Type B pancreatic cell (in vitro differentiated cells): ENCODE data around the gene ZNF646. TPM values are rescaled to one million over a fixed set of nuclear protein-coding genes. Genes with fewer than 3 reads are reported as not detected.
A peak's percentile ranks its signal among the peaks of the same experiment; 100 is the strongest.

Experiments used
- DNase-seq: peaks from one replicate; pipeline ENCODE4 v3.0.0; 2021; ENCODE audit warnings: mixed read lengths; ENCODE audit not compliant: unreplicated experiment; ENCODE audit errors: extremely low spot score
- H3K27ac Mint-ChIP-seq: 2 replicates; pipeline ENCODE4 v1.8.0; 2021; ENCODE audit warnings: mild to moderate bottlenecking, mixed read lengths
- H3K27me3 Mint-ChIP-seq: 2 replicates; pipeline ENCODE4 v1.8.0; 2021; ENCODE audit warnings: mixed read lengths
- H3K36me3 Mint-ChIP-seq: 2 replicates; pipeline ENCODE4 v1.8.0; 2021; ENCODE audit warnings: mixed read lengths
- H3K4me1 Mint-ChIP-seq: one replicate; pipeline ENCODE4 v1.8.0; 2021; ENCODE audit warnings: mixed read lengths; ENCODE audit not compliant: unreplicated experiment
- H3K4me3 Mint-ChIP-seq: 2 replicates; pipeline ENCODE4 v1.8.0; 2021; ENCODE audit warnings: mild to moderate bottlenecking, mixed read lengths
- H3K9me3 Mint-ChIP-seq: 2 replicates; pipeline ENCODE4 v1.8.0; 2021; ENCODE audit warnings: mixed read lengths
- total RNA-seq: library from RNA; stranded (reverse); gene quantifications from 2 replicates; pipeline ENCODE4 v1.2.1, GENCODE V29; 2021; ENCODE audit warnings: low replicate concordance
- TF ChIP-seq, protein P1 (sequence below): fragments of 200-600 bp; sonication (generic); conservative IDR thresholded peaks from 2 replicates; pipeline ENCODE4 v1.5.0; 2021; ENCODE audit warnings: antibody characterized with exemption, mild to moderate bottlenecking

The ZNF646 gene
- total RNA-seq, 1 donor from 2014 or later = 27.2 TPM

DNA sequence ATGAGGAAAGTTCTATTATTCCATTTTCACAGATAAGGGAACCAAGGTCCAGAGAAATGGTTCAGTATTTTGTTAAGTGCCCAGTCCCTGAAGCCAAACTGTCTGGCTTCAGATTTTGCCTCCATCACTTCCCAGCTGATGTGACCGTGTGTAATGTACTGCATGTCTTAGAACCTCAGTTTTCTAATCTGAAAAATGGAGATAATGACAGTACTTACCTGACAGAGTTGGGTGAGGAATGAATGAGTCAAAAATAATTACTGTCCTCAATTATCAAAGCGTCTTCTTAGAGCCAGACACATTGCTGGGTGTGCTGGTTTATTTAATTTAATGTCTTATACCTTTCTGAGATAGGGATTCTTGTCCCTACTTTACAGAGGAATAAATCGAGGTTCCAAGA, 6.9 kb upstream of the ZNF646 start:
- peaks cover 10% of the 10 kb centered on the region for H3K36me3 Mint-ChIP-seq
- peaks cover 15% of the 10 kb centered on the region for H3K4me1 Mint-ChIP-seq
- TF ChIP-seq, protein P1, sequence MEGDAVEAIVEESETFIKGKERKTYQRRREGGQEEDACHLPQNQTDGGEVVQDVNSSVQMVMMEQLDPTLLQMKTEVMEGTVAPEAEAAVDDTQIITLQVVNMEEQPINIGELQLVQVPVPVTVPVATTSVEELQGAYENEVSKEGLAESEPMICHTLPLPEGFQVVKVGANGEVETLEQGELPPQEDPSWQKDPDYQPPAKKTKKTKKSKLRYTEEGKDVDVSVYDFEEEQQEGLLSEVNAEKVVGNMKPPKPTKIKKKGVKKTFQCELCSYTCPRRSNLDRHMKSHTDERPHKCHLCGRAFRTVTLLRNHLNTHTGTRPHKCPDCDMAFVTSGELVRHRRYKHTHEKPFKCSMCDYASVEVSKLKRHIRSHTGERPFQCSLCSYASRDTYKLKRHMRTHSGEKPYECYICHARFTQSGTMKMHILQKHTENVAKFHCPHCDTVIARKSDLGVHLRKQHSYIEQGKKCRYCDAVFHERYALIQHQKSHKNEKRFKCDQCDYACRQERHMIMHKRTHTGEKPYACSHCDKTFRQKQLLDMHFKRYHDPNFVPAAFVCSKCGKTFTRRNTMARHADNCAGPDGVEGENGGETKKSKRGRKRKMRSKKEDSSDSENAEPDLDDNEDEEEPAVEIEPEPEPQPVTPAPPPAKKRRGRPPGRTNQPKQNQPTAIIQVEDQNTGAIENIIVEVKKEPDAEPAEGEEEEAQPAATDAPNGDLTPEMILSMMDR = no peak
- H3K9me3 Mint-ChIP-seq = no peaks in the 10 kb centered on the region
- DNase-seq = no peak
- H3K4me3 Mint-ChIP-seq = no peak overlapping the region
- no peak overlapping the region for H3K27ac Mint-ChIP-seq
- H3K27me3 Mint-ChIP-seq = no peaks in the 10 kb centered on the region

DNA sequence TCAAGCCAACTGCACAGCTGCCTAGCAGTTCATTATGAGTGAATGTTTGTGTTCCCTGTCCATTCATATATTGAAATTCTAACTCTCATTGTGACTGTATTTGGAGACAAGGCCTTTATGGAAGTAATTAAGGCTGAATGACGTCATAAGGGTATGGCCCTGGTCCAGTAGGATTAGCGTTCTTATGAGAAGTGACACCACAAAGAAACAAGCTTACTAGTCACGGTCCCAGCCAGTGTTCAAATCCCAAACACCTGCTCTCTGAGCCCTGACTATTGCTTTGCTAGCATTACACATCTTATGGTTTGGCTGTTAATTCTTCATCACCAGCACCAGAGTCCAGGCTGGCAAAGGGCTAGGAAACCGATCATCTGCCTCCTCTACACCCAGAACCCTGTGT, 2.4 kb upstream of the ZNF646 start:
- TF ChIP-seq, protein P1 = no peak
- peaks cover 7% of the 10 kb centered on the region for H3K36me3 Mint-ChIP-seq
- peaks cover 21% of the 10 kb centered on the region for H3K4me1 Mint-ChIP-seq
- peak overlapping the region; percentile 98 for H3K4me3 Mint-ChIP-seq
- H3K27ac Mint-ChIP-seq = peak overlapping the region; percentile 97
- H3K27me3 Mint-ChIP-seq = no peaks in the 10 kb centered on the region
- H3K9me3 Mint-ChIP-seq = no peaks in the 10 kb centered on the region
- no peak for DNase-seq

DNA sequence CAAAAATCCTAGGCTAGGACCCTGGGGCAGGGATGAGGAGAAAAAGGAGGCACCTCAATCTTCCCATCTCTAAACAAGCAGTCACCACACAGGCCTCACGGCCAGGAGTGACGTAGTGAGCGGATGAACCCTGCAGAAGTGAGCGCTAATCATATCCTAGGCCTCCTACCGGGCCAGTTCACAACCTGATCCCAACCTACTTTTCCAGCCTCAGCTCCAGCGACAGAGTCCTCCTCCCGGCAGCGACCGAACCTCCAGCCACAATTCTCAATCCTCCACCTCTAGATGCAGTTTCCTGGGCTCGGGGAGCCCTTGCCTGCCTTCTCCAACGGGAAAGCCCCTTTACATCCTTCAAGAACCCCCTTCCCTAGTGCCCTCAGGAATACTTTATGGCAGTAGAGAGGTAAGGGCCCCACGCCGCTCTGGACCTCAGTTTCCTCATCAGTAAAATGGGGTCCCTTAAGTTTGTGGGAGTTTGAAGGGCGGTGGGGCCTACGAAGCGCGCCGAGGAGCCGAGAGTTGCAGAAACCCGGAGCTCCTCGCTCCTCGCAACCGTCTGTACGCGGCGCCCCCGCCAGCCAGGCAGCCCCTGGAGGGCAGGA, 1.6 kb upstream of the ZNF646 start:
- H3K36me3 Mint-ChIP-seq = peaks cover 7% of the 10 kb centered on the region
- H3K27me3 Mint-ChIP-seq = no peaks in the 10 kb centered on the region
- no peak for DNase-seq
- TF ChIP-seq, protein P1 = peak; percentile 13
- no peaks in the 10 kb centered on the region for H3K9me3 Mint-ChIP-seq
- peaks cover 21% of the 10 kb centered on the region for H3K4me1 Mint-ChIP-seq
- peak overlapping the region; percentile 97 for H3K27ac Mint-ChIP-seq
- H3K4me3 Mint-ChIP-seq = peak overlapping the region; percentile 98

DNA sequence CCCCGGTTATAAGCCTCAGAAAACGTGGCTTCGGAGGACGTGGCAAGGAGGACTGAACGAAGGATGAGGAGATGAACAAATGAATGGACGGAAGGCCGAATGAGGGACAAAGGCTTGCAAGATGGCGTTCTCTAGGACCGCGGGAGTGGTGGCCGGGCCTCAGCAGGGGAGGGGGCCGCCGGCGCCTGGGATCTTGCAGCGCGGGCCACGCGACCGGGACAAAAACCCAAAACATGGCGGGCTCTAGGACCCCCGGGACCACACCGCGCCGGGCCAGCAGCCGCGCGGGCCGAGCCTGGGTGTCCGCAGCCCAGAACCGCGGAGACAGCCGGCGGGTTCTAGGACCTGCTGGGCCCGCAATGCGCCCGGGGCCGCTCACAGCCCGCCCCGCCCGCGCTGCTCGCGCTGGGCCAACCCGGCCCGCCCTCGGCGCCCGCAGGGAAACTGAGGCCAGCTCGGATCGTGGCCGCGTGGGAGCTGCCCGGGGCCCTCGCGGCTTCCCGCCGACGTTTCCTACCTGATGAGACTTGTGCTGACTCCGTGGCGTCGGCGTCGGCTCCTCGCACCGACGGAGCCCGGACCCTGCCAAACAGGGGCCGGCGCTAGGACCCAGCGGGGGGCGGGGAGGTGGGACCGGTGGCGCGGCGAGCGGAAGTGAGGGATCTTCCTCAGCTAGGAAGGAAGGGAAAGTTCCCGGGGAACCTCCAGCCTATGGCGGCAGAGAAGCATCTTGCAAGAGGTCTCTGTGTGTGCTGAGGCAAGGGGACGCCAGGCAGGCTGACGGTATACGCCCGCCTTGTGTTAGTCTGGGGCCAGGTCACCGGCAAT, 866 bp upstream of the ZNF646 start:
- Mint-ChIP-seq H3K27me3 (no peaks in the 10 kb centered on the region), H3K4me3 (peak overlapping the region; percentile 98), H3K9me3 (no peaks in the 10 kb centered on the region), H3K36me3 (peaks cover 11% of the 10 kb centered on the region), H3K27ac (peak overlapping the region; percentile 97), H3K4me1 (peaks cover 21% of the 10 kb centered on the region)
- peak; percentile 92 for DNase-seq
- TF ChIP-seq, protein P1 = no peak

DNA sequence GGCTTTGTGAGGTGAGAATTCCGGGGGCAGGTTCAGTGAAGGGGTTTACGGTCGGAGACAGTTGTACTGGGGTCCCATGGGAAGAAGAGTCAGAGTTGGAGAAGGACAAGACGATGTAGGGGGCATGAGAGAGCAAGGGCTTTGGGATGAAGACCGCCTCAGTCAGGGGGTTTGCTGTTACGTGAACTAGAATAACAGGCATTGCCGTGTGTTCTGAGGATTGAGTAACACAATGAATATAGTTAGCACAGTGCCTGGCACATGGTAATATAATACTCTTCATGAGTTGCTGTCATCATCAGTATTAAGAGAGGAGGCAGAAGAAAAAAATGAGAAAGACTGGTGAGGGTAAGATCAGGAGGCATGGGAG, 577 bp downstream of the ZNF646 start:
- Mint-ChIP-seq H3K36me3 (peaks cover 11% of the 10 kb centered on the region), H3K27me3 (no peaks in the 10 kb centered on the region), H3K4me3 (peak overlapping the region; percentile 98), H3K9me3 (no peaks in the 10 kb centered on the region), H3K4me1 (peaks cover 21% of the 10 kb centered on the region), H3K27ac (peak overlapping the region; percentile 95)
- no peak for DNase-seq
- TF ChIP-seq, protein P1 = no peak
